GM12878 (cell line): Measurements from ENCODE around the gene TTLL8. TPM values are rescaled to one million over a fixed set of nuclear protein-coding genes. Genes with fewer than 3 reads are reported as not detected.

Experiments
- ATAC-seq: fragments of 200-7000 bp; cut with Tn5 transposase; 3 replicates; pipeline ENCODE4 v1.9.1; 2020; ENCODE audit warnings: mild to moderate bottlenecking, moderate library complexity
- BruUV-seq: library from RNA; stranded (reverse); fragments of 400-500 nt; replicated peaks from 2 replicates; lab custom pipeline; 2021; lab: Mats Ljungman, UMichigan
- CTCF ChIA-PET: fragments of 300-600 bp; sonication (Branson Sonifier 250); formaldehyde crosslinking; extraction: SDS; loops from one replicate; lab custom pipeline; 2021; ENCODE audit warnings: inconsistent platforms; lab: Yijun Ruan, JAX
- POLR2A ChIA-PET: fragments of 350-600 bp; formaldehyde crosslinking; extraction: SDS; loops from one replicate; lab custom pipeline; 2021; ENCODE audit warnings: inconsistent platforms; lab: Charles Lee
- RAD21 ChIA-PET: fragments of 300-600 bp; sonication (Branson Sonifier 250); formaldehyde crosslinking; loops from one replicate; lab custom pipeline; 2023; ENCODE audit warnings: antibody characterized with exemption; ENCODE audit not compliant: unreplicated experiment; lab: Charles Lee
- SMC1A ChIA-PET: fragments of 300-600 bp; sonication (Branson Sonifier 250); formaldehyde crosslinking; loops from one replicate; lab custom pipeline; 2023; ENCODE audit not compliant: unreplicated experiment, uncharacterized antibody; lab: Charles Lee
- DNase-seq: peaks from one replicate; pipeline ENCODE4 v3.0.0-alpha.2; 2011; ENCODE audit warnings: low read depth, low spot score
- FAIRE-seq: peaks from 3 replicates; lab custom pipeline; 2011; peaks lifted over from hg19 to GRCh38; lab: Jason Lieb, UNC
- H2AFZ ChIP-seq: 2 replicates; pipeline ENCODE4 v1.6.0; 2011; ENCODE audit warnings: low read depth, low read length, control low read depth; ENCODE audit not compliant: control insufficient read depth
- H3K27ac ChIP-seq: 2 replicates; pipeline ENCODE4 v1.5.1; 2011; ENCODE audit warnings: control low read depth; ENCODE audit not compliant: control insufficient read depth, insufficient read depth
- H3K27me3 ChIP-seq, 2 experiments: replicated peaks in 1 of 2; 2 replicates each; pipeline versions ENCODE4 v1.6.0 to v1.6.1; 2011; ENCODE audit warnings: low read length in 1 of 2; ENCODE audit not compliant: control insufficient read depth in 2 of 2, insufficient read depth in 2 of 2
- H3K36me3 ChIP-seq, 2 experiments: 2 replicates each; pipeline ENCODE4 v1.5.1; 2011; ENCODE audit warnings: low read length in 1 of 2; ENCODE audit not compliant: control insufficient read depth in 2 of 2, insufficient read depth in 2 of 2
- H3K4me1 ChIP-seq: 2 replicates; pipeline ENCODE4 v1.6.1; 2011; ENCODE audit warnings: mild to moderate bottlenecking, low read length, moderate library complexity, mixed read lengths; ENCODE audit not compliant: control insufficient read depth, insufficient read depth
- H3K4me2 ChIP-seq: 2 replicates; pipeline ENCODE4 v1.6.0; 2011; ENCODE audit warnings: control low read depth; ENCODE audit not compliant: control insufficient read depth, insufficient read depth
- H3K4me3 ChIP-seq: fragments of 200-600 bp; sonication (generic); 2 replicates; pipeline ENCODE4 v1.5.1; 2016
- H3K79me2 ChIP-seq: 2 replicates; pipeline ENCODE4 v1.6.0; 2011; ENCODE audit warnings: low read length; ENCODE audit not compliant: control insufficient read depth, insufficient read depth
- H3K9ac ChIP-seq: 2 replicates; pipeline ENCODE4 v1.8.0; 2011; ENCODE audit warnings: low read length, control low read depth, mixed read lengths; ENCODE audit not compliant: control insufficient read depth, insufficient read depth
- H3K9me3 ChIP-seq: replicated peaks from 3 replicates; pipeline ENCODE4 v1.5.1; 2011; ENCODE audit warnings: mild to moderate bottlenecking, low read length; ENCODE audit not compliant: control insufficient read depth, insufficient read depth
- H4K20me1 ChIP-seq: 2 replicates; pipeline ENCODE4 v1.6.0; 2011; ENCODE audit not compliant: control insufficient read depth, insufficient read depth
- BACH1 ChIP-seq: fragments of 450-650 bp; IDR thresholded peaks from 2 replicates; pipeline ENCODE4 v1.6.1; 2017; ENCODE audit warnings: mild to moderate bottlenecking, borderline replicate concordance
- EGR1 ChIP-seq, 2 experiments: IDR thresholded peaks; 1 replicate in 1 of 2; 2 replicates in 1 of 2; pipeline ENCODE4 v1.6.1; 2011 to 2012; ENCODE audit warnings: low read depth in 2 of 2, low read length in 2 of 2, borderline replicate concordance in 1 of 2, mild to moderate bottlenecking in 1 of 2, moderate library complexity in 1 of 2
- HDAC2 ChIP-seq: fragments of 200-600 bp; sonication (generic); IDR thresholded peaks from 2 replicates; pipeline ENCODE4 v1.6.1; 2017
- NR2F1 ChIP-seq: fragments of 450-650 bp; conservative IDR thresholded peaks from 2 replicates; pipeline ENCODE4 v1.6.1; 2017; ENCODE audit warnings: mild to moderate bottlenecking
- NRF1 ChIP-seq: conservative IDR thresholded peaks from 2 replicates; pipeline ENCODE4 v1.6.1; 2011; ENCODE audit warnings: mild to moderate bottlenecking, low read depth, low read length, improper control_type of control experiment
- RELB ChIP-seq: fragments of 450-650 bp; IDR thresholded peaks from 2 replicates; pipeline ENCODE4 v1.6.1; 2017; ENCODE audit warnings: low read depth, mild to moderate bottlenecking, moderate library complexity
- RFX5 ChIP-seq: IDR thresholded peaks from 2 replicates; pipeline ENCODE4 v1.6.1; 2011; ENCODE audit warnings: low read depth, low read length, improper control_type of control experiment
- RUNX3 ChIP-seq: IDR thresholded peaks from 2 replicates; pipeline ENCODE4 v1.6.1; 2012; ENCODE audit warnings: low read length, inconsistent platforms
- WGBS: methylation state at CpG from one replicate; pipeline ENCODE4 v1.1.6; 2016; ENCODE audit warnings: low lambda C conversion rate; ENCODE audit not compliant: insufficient replicate concordance, insufficient coverage; ENCODE audit errors: missing lambda C conversion rate; 5-methylcytosine and 5-hydroxymethylcytosine counted together
- in situ Hi-C: fragments of 300-500 bp; cut with MboI; formaldehyde crosslinking; loops from 9 replicates; pipeline ENCODE4 v1.14.3; 2018; ENCODE audit warnings: mixed read lengths
- intact Hi-C: fragments of 100-400 bp; cut with micrococcal nuclease; formaldehyde crosslinking; loops from one replicate; pipeline ENCODE4 v1.14.2; 2022; ENCODE audit not compliant: unreplicated experiment
- polyA plus RNA-seq, 11 experiments: library from polyadenylated mRNA; depleted of rRNA in 4 of 11; unstranded in 6 of 11; stranded (reverse) in 5 of 11; fragments of >200 nt; fragmentation: Nextera tagmentation in 4 of 11; fragmentation: Illumina TruSeq in 1 of 11; extraction: Ambion mirVana in 4 of 11; extraction: Trizol in 1 of 11; gene quantifications; 1 replicate in 1 of 11; 2 replicates in 10 of 11; pipeline versions ENCODE4 v1.2.1 to v1.2.3, GENCODE V29; 2011 to 2016; ENCODE audit warnings: inconsistent platforms in 2 of 11, missing spikeins in 2 of 11, low read depth in 1 of 11
- total RNA-seq, 4 experiments: library from RNA; depleted of rRNA in 3 of 4; stranded (reverse); fragments of >200 nt in 3 of 4; fragmentation: Illumina TruSeq in 1 of 4; extraction: Trizol in 1 of 4; gene quantifications; 2 replicates each; pipeline versions ENCODE4 v1.2.1 to v1.2.3, GENCODE V29; 2013 to 2021
- TF ChIP-seq, protein P1 (sequence below): fragments of 150-350 bp; IDR thresholded peaks from 2 replicates; pipeline ENCODE4 v1.6.1; 2014; ENCODE audit warnings: mild to moderate bottlenecking, low read depth, low read length

The TTLL8 gene
- total and polyA plus RNA-seq, 10 of the 15 experiments (the other 5 are each of a cell fraction or from before 2014, with no cell fraction given) = not detected

DNA sequence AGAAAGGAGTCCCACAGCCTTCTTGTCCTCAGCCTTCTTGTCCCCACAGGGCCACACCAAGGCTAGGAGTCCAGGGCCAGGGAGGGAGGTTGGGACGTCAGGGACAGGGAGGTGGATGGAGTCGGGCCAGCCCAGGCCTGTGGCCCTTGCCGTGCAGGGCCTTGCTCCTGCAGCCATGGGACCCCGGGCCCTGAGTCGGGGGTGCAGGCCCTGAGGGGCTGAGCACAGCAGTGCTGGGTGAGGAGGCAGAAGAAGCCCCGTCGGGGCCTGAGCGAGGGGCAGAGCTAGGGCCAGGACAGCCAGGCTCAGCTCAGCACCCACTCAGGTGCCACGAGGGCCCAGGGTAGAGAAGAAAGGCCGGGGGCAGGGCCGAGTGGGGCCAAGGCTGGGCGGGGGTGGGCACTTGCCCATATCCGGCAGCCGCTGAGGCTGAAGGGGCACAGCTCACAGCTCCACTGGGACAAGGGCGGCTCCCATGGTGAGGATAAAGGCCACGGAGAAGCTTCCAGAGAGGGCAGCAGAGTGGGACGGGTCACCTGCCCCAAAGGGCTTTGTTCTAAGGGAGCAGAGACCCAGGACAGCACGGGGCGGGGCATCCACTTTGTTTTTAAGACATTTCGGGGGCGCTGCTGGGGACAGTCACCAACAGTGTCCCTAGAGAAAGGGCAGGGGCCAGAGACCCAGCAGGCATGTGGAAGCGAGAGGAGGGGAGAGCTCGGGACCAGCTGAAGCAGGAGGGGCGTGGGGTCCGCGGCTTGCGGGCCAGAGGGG is 23.5 kb upstream of the TTLL8 start:
- 51% methylated on average over 24 of the region's 27 CpGs for WGBS
- RAD21 ChIA-PET = no interaction called here

More for the DNA sequence above, 23.5 kb upstream of the TTLL8 start:
- no peaks in the 10 kb centered on the region for H3K79me2 ChIP-seq
- H3K4me1 ChIP-seq = no peaks in the 10 kb centered on the region
- SMC1A ChIA-PET = no interaction called here
- H3K36me3 ChIP-seq = no peaks in the 10 kb centered on the region
- no peak overlapping the region for H3K27ac ChIP-seq
- H3K9ac ChIP-seq = no peak overlapping the region
- no peak for TF ChIP-seq RUNX3
- TF ChIP-seq, protein P1, sequence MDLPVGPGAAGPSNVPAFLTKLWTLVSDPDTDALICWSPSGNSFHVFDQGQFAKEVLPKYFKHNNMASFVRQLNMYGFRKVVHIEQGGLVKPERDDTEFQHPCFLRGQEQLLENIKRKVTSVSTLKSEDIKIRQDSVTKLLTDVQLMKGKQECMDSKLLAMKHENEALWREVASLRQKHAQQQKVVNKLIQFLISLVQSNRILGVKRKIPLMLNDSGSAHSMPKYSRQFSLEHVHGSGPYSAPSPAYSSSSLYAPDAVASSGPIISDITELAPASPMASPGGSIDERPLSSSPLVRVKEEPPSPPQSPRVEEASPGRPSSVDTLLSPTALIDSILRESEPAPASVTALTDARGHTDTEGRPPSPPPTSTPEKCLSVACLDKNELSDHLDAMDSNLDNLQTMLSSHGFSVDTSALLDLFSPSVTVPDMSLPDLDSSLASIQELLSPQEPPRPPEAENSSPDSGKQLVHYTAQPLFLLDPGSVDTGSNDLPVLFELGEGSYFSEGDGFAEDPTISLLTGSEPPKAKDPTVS = no peak
- TF ChIP-seq NRF1 = no peak
- TF ChIP-seq RFX5 = no peak
- TF ChIP-seq EGR1 (IDR thresholded peaks at IDR 0.05; ENCODE audit: borderline replicate concordance in 1 of 2, low read depth in 2 of 2, low read length in 2 of 2) = no peak
- no peak for TF ChIP-seq NR2F1
- TF ChIP-seq RELB = no peak
- no peak for TF ChIP-seq HDAC2
- no peak for TF ChIP-seq BACH1
- TF ChIP-seq, all 136 proteins: peak for 0
- ChIA-PET CTCF (interaction anchor here (0.6 kb wide), 1 partner anchor 158 kb away, joined by 3 read pairs; no protein-coding TSS in a partner anchor), POLR2A (no interaction called here)
- peaks cover under 1 to 1% of the 10 kb centered on the region in 2 experiments; a peak in 3 of 4 replicates for H3K27me3 ChIP-seq
- BruUV-seq = no TSS peak
- H3K4me2 ChIP-seq = no peak overlapping the region
- no peak for ATAC-seq
- no peak for FAIRE-seq
- H3K9me3 ChIP-seq = peaks cover 1% of the 10 kb centered on the region; the same call in 1 of the 3 replicates
- in situ Hi-C loops (no loop called here), intact Hi-C loops (no loop called here)
- no peaks in the 10 kb centered on the region for H4K20me1 ChIP-seq
- H2AFZ ChIP-seq = no peak overlapping the region
- no peak overlapping the region for H3K4me3 ChIP-seq
- no peak for DNase-seq
